PFSK-1 (cell line): ENCODE data around the gene NOXA1.

Source experiments
- FOXP2 ChIP-seq: optimal IDR thresholded peaks from 2 replicates; pipeline ENCODE3; 2011; ENCODE audit warnings: borderline replicate concordance, control low read depth, inconsistent platforms; ENCODE audit not compliant: insufficient read depth; ENCODE audit errors: extremely low read length, extremely low read depth
- POLR2AphosphoS5 ChIP-seq: IDR thresholded peaks from 2 replicates; pipeline ENCODE4 v1.6.1; 2012; ENCODE audit warnings: low read depth, mild to moderate bottlenecking, control low read depth, low read length, moderate library complexity
- REST ChIP-seq, 2 experiments: IDR thresholded peaks; 2 replicates each; pipeline versions ENCODE4 v1.6.1 to v1.8.0; 2011 to 2012; ENCODE audit warnings: low read depth in 2 of 2, low read length in 2 of 2, control low read depth in 1 of 2, inconsistent platforms in 1 of 2, mild to moderate bottlenecking in 1 of 2, moderate library complexity in 1 of 2; ENCODE audit not compliant: insufficient read depth in 1 of 2
- SIN3A ChIP-seq: IDR thresholded peaks from 2 replicates; pipeline ENCODE4 v1.6.1; 2012; ENCODE audit warnings: mild to moderate bottlenecking, low read length, moderate library complexity, borderline replicate concordance; ENCODE audit not compliant: insufficient read depth
- TAF1 ChIP-seq: IDR thresholded peaks from 2 replicates; pipeline ENCODE4 v1.6.1; 2012; ENCODE audit warnings: low read length, control low read depth, borderline replicate concordance; ENCODE audit not compliant: insufficient read depth

Gene NOXA1

DNA sequence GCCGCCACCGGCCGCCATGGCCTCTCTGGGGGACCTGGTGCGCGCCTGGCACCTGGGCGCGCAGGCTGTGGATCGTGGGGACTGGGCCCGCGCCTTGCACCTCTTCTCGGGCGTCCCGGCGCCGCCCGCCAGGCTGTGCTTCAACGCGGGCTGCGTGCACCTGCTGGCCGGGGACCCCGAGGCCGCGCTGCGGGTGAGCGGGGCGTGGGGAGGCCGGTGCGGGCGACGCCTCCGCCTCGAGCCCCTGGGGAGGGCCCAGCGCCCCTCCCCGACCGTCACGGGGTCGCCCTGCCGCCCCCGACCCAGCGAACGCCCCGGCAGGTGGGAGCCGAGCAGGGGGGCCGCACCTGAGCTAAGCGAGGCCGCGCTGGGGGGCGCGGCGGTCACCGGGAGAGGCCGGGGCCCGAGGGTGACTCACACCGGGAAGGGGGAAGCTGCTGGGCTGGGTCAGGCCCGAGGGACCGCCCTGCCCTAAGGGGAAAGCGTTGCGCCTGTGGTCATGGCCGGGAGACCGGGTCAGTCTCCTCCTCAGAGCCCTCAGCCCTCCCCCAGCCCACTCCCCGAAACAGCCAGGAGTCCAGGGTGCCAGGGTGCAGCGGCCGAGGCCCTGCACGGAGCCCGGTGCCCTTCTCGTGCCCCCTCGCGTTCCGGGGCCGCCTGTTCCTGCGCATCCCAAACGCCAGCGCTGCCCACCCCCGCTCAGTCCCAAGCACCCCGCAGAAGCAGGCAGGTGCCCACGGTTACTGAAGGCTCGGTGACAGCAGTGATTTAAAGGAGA lies 510 bp downstream of the NOXA1 start:
- no peak for TF ChIP-seq POLR2AphosphoS5
- no peak for TF ChIP-seq REST (IDR thresholded peaks at IDR 0.05; ENCODE audit: insufficient read depth in 1 of 2, low read depth in 2 of 2, low read length in 2 of 2)
- TF ChIP-seq SIN3A = no peak
- no peak for TF ChIP-seq FOXP2
- no peak for TF ChIP-seq TAF1

DNA sequence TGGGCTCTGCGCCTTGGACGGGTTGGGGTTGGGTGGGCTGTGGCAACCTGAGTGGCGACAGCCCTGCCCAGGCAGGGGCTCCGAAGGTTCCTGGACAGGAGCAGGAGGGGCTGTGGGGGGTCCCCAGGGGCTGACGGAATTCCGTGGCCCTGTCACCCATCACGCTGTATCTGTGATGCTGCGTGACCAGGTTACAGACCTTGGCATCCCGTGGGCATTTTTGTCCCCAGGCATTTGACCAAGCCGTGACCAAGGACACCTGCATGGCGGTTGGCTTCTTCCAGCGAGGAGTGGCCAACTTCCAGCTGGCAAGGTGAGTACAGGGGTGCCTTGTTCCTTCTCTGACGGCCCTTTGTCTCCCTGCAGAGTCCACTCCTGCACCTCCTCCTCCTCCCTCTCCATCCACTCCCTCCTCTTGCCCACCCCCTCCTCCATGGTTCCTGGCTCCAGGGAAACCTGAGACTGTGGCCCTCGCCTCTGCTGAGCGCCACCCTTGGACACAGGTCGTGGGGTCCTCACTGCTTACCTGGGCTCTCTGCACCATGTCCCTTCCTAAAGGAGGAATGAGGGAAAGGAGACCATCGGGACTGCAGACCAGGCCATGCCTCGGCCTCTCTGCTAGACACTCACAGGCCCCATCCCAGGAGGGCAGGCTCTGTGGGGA lies 3.0 kb downstream of the NOXA1 start:
- no peak for TF ChIP-seq SIN3A
- no peak for TF ChIP-seq TAF1
- no peak for TF ChIP-seq FOXP2
- TF ChIP-seq REST (IDR thresholded peaks at IDR 0.05; ENCODE audit: insufficient read depth in 1 of 2, low read depth in 2 of 2, low read length in 2 of 2) = no peak
- TF ChIP-seq POLR2AphosphoS5 = no peak

DNA sequence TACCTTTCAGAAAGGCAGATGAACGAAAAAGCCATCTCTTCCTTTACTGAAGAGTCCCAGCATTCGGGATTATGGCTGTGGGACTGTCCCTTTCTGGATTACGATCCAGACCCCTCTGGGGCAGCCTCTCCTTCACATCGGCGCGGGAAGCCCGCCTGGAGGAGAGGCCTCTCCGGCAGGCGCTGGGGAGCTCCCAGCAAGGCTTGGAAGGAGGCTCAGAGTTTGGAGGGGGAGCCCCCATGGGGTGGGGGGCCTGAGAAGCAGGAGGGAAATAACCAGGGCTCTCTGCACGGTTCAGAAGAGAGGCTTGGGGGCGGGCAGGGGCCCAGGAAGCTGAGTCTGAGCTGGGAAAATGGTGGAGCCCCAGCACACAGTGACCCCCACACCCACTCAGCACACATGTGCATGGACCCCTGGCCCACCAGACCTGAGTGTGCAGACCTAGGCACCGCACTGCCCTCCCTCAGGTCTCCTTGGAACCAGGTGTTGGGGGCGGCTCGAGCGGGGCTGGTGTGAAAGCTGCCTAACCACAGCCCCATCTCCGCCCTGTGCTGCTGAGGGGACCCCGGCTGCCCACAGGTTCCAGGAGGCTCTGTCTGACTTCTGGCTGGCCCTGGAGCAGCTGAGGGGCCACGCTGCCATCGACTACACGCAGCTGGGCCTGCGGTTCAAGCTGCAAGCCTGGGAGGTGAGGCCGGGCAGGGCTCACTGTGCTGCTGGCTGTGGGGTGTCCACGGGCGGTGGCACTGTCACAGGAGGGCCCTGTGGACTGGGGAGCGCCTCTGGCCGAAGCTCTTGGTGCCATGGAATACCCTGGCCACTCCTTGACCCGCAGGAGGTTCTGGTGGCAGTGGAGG lies 4.5 kb downstream of the NOXA1 start:
- no peak for TF ChIP-seq POLR2AphosphoS5

GRCh38 chr9:137428311-137428630 lies 5.1 kb downstream of the NOXA1 start:
- TF ChIP-seq SIN3A (no peak), POLR2AphosphoS5 (no peak), REST (IDR thresholded peaks at IDR 0.05; ENCODE audit: insufficient read depth in 1 of 2, low read depth in 2 of 2, low read length in 2 of 2) (no peak), FOXP2 (no peak), TAF1 (no peak)

GRCh38 chr9:137428841-137429545 lies 5.8 kb downstream of the NOXA1 start:
- TF ChIP-seq TAF1 (no peak), POLR2AphosphoS5 (no peak), FOXP2 (no peak), SIN3A (no peak), REST (IDR thresholded peaks at IDR 0.05; ENCODE audit: insufficient read depth in 1 of 2, low read depth in 2 of 2, low read length in 2 of 2) (no peak)
